ENCODE results near the gene CENPB. TPM values are rescaled to one million over a fixed set of nuclear protein-coding genes. Genes with fewer than 3 reads are reported as not detected.

CENPB gene
- polyA plus RNA-seq, 1 experiment: 29.7 TPM

DNA sequence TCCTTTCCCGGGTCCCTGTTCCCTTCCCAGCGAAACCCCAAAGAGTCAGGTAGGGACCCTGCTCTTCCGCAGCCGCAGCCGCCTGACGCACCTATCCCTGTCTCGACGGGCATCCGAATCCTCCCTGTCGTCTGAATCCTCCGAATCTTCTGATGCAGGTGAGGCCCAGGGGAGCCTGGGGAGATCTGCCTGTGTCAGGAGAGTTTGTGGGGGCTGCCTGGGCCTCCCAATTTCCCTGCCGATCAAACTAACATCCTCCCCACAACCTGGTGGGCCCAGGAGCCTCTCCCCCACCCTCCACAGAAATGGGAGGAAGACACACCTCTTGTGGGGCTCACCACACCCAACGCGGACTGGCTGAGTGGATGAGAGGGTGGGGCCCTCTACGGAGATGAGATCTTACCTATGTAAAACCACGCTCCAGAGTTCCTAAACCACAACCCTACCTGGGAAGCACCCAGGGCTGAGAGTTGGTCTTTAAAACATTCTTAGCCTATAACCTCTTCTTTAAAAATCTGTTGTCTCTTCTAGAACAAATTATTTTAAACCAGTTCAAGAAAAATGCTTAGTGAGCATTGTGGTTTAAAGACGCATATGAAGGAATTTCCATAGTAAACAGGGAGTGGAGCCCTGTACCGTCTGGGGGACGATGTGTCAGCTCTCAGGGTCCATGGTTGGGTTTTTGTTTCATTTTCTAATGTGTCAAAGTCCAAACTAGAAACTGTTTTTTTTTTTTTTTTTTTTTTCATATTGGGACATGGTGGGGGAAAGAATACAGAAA is 11.2 kb upstream of the CENPB start:
- no peaks in the 10 kb centered on the region; the same call in 1 of the 2 replicates for H3K9me3 ChIP-seq (ENCODE audit: control insufficient read depth, insufficient read depth, low read length)
- ChIA-PET POLR2A (interaction anchor here (0.7 kb wide), 1 partner anchor 26 kb away, joined by 6 read pairs; no protein-coding TSS in a partner anchor), CTCF (no interaction called here)
- TF ChIP-seq, protein P1, sequence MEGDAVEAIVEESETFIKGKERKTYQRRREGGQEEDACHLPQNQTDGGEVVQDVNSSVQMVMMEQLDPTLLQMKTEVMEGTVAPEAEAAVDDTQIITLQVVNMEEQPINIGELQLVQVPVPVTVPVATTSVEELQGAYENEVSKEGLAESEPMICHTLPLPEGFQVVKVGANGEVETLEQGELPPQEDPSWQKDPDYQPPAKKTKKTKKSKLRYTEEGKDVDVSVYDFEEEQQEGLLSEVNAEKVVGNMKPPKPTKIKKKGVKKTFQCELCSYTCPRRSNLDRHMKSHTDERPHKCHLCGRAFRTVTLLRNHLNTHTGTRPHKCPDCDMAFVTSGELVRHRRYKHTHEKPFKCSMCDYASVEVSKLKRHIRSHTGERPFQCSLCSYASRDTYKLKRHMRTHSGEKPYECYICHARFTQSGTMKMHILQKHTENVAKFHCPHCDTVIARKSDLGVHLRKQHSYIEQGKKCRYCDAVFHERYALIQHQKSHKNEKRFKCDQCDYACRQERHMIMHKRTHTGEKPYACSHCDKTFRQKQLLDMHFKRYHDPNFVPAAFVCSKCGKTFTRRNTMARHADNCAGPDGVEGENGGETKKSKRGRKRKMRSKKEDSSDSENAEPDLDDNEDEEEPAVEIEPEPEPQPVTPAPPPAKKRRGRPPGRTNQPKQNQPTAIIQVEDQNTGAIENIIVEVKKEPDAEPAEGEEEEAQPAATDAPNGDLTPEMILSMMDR (IDR thresholded peaks at IDR 0.05; ENCODE audit: low read depth, low read length): no peak
- H3K4me3 ChIP-seq (ENCODE audit: low read depth, low read length): peak overlapping the region; percentile 82
- H3K27ac ChIP-seq (ENCODE audit: low read depth, low read length): peak overlapping the region; percentile 68
- DNase-seq (ENCODE audit: low read depth, low spot score): no peak
- no peaks in the 10 kb centered on the region for H3K27me3 ChIP-seq (ENCODE audit: control insufficient read depth, insufficient read depth, low read length)

DNA sequence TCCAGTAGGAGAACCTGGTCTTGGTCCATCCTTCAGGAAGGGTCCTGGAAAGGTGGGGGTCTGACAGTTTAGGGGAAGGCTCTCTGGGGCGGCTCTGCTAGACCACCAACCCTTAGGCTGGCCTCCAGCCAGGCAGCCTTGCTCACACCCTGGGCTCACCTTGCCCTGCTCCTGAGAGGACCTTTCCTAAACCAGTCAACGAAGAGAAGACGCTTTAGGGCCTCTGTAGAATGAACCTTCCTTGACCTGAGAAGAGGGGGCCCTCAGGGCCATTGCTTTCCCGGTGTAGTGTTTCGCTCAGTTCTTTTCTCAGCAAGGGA is 10.6 kb upstream of the CENPB start:
- H3K27ac ChIP-seq (ENCODE audit: low read depth, low read length): peak overlapping the region; percentile 68
- no peaks in the 10 kb centered on the region; the same call in 1 of the 2 replicates for H3K9me3 ChIP-seq (ENCODE audit: control insufficient read depth, insufficient read depth, low read length)
- TF ChIP-seq, protein P1 (IDR thresholded peaks at IDR 0.05; ENCODE audit: low read depth, low read length): no peak
- peak overlapping the region; percentile 82 for H3K4me3 ChIP-seq (ENCODE audit: low read depth, low read length)
- POLR2A ChIA-PET: no interaction called here
- no peaks in the 10 kb centered on the region for H3K27me3 ChIP-seq (ENCODE audit: control insufficient read depth, insufficient read depth, low read length)
- DNase-seq (ENCODE audit: low read depth, low spot score): no peak
- CTCF ChIA-PET: interaction anchor here (1.7 kb wide), 1 partner anchor 10 kb away, joined by 6 read pairs; the partner anchor contains the start of gene CENPB

DNA sequence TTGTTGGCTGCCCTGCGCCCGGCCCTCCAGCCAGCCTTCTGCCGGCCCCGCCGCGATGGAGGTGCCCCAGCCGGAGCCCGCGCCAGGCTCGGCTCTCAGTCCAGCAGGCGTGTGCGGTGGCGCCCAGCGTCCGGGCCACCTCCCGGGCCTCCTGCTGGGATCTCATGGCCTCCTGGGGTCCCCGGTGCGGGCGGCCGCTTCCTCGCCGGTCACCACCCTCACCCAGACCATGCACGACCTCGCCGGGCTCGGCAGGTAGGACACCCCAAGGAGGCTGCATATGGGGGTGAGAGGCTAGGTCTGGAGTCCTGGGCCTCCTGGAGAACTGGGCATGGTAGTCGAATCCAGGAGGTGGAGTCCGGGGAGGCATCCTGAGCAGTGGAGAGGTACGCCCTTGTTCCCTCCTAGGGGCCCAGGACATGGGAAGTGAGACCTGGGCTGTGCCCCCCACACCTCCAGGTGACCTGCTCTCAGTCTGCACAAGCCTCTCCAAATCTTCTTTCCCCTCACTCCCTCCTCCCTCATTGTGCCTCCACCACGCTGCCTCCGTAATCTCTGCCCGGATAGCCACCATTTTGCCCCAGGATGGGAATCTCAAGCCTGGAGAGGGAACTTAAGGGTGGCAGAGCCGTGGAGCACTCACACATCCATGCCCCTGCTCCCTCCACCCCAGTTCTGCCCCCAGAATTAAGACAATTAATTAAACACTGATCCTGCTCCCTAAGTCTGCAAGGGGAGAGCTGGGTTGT is 10.1 kb upstream of the CENPB start:
- ChIA-PET POLR2A (interaction anchor here (1.2 to 1.5 kb wide), 6 partner anchors 8 to 110 kb away, joined by 3 to 20 read pairs (median 5); partner anchors contain the start of gene AP5S1), CTCF (interaction anchor here (1.0 to 2.1 kb wide), 5 partner anchors 10 to 58 kb away, joined by 3 to 18 read pairs (median 3); partner anchors contain the start of genes AP5S1 and CENPB)
- H3K9me3 ChIP-seq (ENCODE audit: control insufficient read depth, insufficient read depth, low read length): no peaks in the 10 kb centered on the region; the same call in 1 of the 2 replicates
- peak overlapping the region; percentile 82 for H3K4me3 ChIP-seq (ENCODE audit: low read depth, low read length)
- TF ChIP-seq, protein P1 (IDR thresholded peaks at IDR 0.05; ENCODE audit: low read depth, low read length): no peak
- DNase-seq (ENCODE audit: low read depth, low spot score): no peak
- H3K27me3 ChIP-seq (ENCODE audit: control insufficient read depth, insufficient read depth, low read length): no peaks in the 10 kb centered on the region
- peak overlapping the region; percentile 68 for H3K27ac ChIP-seq (ENCODE audit: low read depth, low read length)

DNA sequence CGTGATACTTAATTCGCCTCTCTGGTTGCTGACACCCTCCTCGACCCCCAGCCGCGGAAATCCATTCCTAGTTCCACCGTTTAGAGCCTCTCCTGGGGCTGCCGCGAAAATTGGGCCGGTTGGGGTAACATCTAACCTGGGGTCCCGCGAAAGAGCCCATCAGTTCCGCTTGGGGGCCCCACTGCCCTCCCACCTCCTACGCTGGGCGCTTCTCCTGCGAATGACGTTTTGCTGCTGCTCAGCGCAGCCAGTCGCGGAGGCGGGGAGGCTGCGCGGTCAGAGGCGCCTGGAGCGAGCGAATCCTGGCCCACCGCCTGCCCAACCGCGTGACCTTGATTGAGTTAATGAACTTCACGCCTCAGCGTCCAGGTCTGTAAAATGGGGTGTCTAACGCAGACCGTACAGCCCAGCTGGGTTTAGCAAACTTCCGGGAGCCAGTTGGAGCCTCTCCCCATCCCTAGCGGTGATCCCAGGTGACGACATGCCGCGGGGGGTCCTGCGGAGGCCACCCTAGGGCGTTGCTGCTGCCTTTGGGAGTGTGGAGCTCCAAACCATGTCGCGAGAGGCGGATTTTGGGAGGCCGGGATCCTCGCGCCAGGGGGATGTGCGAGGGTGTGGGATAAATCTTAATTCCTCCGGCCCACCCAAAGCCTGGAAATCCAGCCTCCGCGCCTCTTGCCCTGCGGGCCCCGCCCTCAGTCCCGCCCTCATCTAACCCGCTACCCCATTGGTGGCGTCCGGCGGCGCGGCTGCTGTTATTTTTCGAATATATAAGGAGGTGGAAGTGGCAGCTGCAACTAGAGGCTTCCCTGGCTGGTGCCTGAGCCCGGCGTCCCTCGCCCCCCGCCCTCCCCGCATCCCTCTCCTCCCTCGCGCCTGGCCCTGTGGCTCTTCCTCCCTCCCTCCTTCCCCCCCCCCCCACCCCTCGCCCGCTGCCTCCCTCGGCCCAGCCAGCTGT is 9.2 kb upstream of the CENPB start, which contains the start of gene CDC25B:
TSS of gene CDC25B (plus strand) at position 800 of the 958 bp plus-strand sequence. CDS start 222 bp downstream, outside the sequence.
- no peaks in the 10 kb centered on the region for H3K27me3 ChIP-seq (ENCODE audit: control insufficient read depth, insufficient read depth, low read length)
- CTCF ChIA-PET: interaction anchor here (1.0 to 2.1 kb wide), 5 partner anchors 9 to 59 kb away, joined by 3 to 18 read pairs (median 3); partner anchors contain the start of genes AP5S1 and CENPB

More for the DNA sequence above, 9.2 kb upstream of the CENPB start, which contains the start of gene CDC25B:
- TF ChIP-seq, protein P1 (IDR thresholded peaks at IDR 0.05; ENCODE audit: low read depth, low read length): peak; percentile 52
- H3K27ac ChIP-seq (ENCODE audit: low read depth, low read length): peak within 1 kb of the TSS; percentile 97
- peak within 1 kb of the TSS; percentile 82 for H3K4me3 ChIP-seq (ENCODE audit: low read depth, low read length)
- H3K9me3 ChIP-seq (ENCODE audit: control insufficient read depth, insufficient read depth, low read length): no peaks in the 10 kb centered on the region; the same call in 1 of the 2 replicates
- POLR2A ChIA-PET: interaction anchor here (0.5 to 1.5 kb wide), 9 partner anchors 9 to 109 kb away, joined by 3 to 20 read pairs (median 5); partner anchors contain the start of genes AP5S1 and CENPB
- DNase-seq (ENCODE audit: low read depth, low spot score): peak; percentile 68

All from AG04450 (cell line).